Astrocyte (in vitro differentiated cells and primary cell): ENCODE data around the gene MLN.

Experiments
- CTCF ChIP-seq: IDR thresholded peaks from 2 replicates; pipeline ENCODE4 v1.5.1; 2011; ENCODE audit warnings: low read depth, mild to moderate bottlenecking, inconsistent platforms, low read length, moderate library complexity; ENCODE audit not compliant: insufficient read depth
- EZH2 ChIP-seq: IDR thresholded peaks from 2 replicates; pipeline ENCODE4 v1.6.1; 2012; ENCODE audit warnings: mild to moderate bottlenecking, low read length, inconsistent platforms; ENCODE audit not compliant: insufficient read depth

- TF ChIP-seq EZH2 (no peak), CTCF (no peak)
Measured at GRCh38 chr6:33843131-33844121, 39.6 kb upstream of the MLN start.
